CD4-positive, alpha-beta T cell treated with Interleukin-6 at 100 ng/mL for 8 hours (primary cell): Measurements from ENCODE around the gene COL18A1.

Source experiments
- DNase-seq: peaks from one replicate; pipeline ENCODE4 v3.0.0-alpha.2; 2020; ENCODE audit warnings: mixed read lengths, low spot score

COL18A1 gene

GRCh38 chr21:45383111-45383614, 21.8 kb upstream of the COL18A1 start:
- no peak for DNase-seq

- DNase-seq, result no peak
Measured at GRCh38 chr21:45383615-45384201, 21.3 kb upstream of the COL18A1 start.

GRCh38 chr21:45384656-45385548, 20.1 kb upstream of the COL18A1 start:
- no peak for DNase-seq

- DNase-seq, result no peak
Measured at GRCh38 chr21:45385549-45386050, 19.4 kb upstream of the COL18A1 start.

GRCh38 chr21:45386336-45386727, 18.6 kb upstream of the COL18A1 start:
- DNase-seq, result no peak

- no peak for DNase-seq
Measured at GRCh38 chr21:45386728-45387371, 18.1 kb upstream of the COL18A1 start.

- no peak for DNase-seq
Measured at GRCh38 chr21:45387506-45387905, 17.5 kb upstream of the COL18A1 start.

GRCh38 chr21:45388011-45388521, 16.9 kb upstream of the COL18A1 start:
- no peak for DNase-seq

- no peak for DNase-seq
Measured at GRCh38 chr21:45388611-45389296, 16.2 kb upstream of the COL18A1 start.

GRCh38 chr21:45390121-45390751, 14.7 kb upstream of the COL18A1 start:
- DNase-seq, result no peak

- no peak for DNase-seq
Measured at GRCh38 chr21:45390831-45391742, 13.9 kb upstream of the COL18A1 start.

GRCh38 chr21:45391743-45392572, 13.0 kb upstream of the COL18A1 start:
- no peak for DNase-seq

GRCh38 chr21:45392573-45392971, 12.4 kb upstream of the COL18A1 start:
- no peak for DNase-seq

GRCh38 chr21:45393021-45393420, 11.9 kb upstream of the COL18A1 start:
- no peak for DNase-seq

GRCh38 chr21:45393833-45394638, 10.9 kb upstream of the COL18A1 start:
- DNase-seq, result no peak

- DNase-seq, result no peak
Measured at GRCh38 chr21:45396620-45396995, 8.4 kb upstream of the COL18A1 start.

- DNase-seq, result no peak
Measured at GRCh38 chr21:45397381-45397780, 7.6 kb upstream of the COL18A1 start.

GRCh38 chr21:45401054-45401518, 3.9 kb upstream of the COL18A1 start:
- DNase-seq, result no peak
